ENCODE measurements around the gene STARD9.

The STARD9 gene

GRCh38 chr15:42711746-42712145 lies 136.3 kb downstream of the STARD9 start:
- in situ Hi-C loops (cut with HindIII; ENCODE audit: low sequenced_read_pairs), result no loop called here
- H3K4me3 ChIP-seq (ENCODE audit: low read depth, low read length), result no peak overlapping the region
- DNase-seq (ENCODE audit: low read depth), result no peak
- TF ChIP-seq CTCF (IDR thresholded peaks at IDR 0.05; ENCODE audit: low read depth, low read length, missing control alignments), result no peak

GRCh38 chr15:42712584-42712983 lies 137.2 kb downstream of the STARD9 start:
- DNase-seq (ENCODE audit: low read depth), result no peak
- TF ChIP-seq CTCF (IDR thresholded peaks at IDR 0.05; ENCODE audit: low read depth, low read length, missing control alignments), result no peak
- in situ Hi-C loops (cut with HindIII; ENCODE audit: low sequenced_read_pairs), result no loop called here
- H3K4me3 ChIP-seq (ENCODE audit: low read depth, low read length), result no peak overlapping the region

GRCh38 chr15:42716125-42716524 lies 140.7 kb downstream of the STARD9 start:
- DNase-seq (ENCODE audit: low read depth), result no peak
- in situ Hi-C loops (cut with HindIII; ENCODE audit: low sequenced_read_pairs), result no loop called here
- no peak overlapping the region for H3K4me3 ChIP-seq (ENCODE audit: low read depth, low read length)
- TF ChIP-seq CTCF (IDR thresholded peaks at IDR 0.05; ENCODE audit: low read depth, low read length, missing control alignments), result no peak

- DNase-seq (ENCODE audit: low read depth), result no peak
- in situ Hi-C loops (cut with HindIII; ENCODE audit: low sequenced_read_pairs), result no loop called here
- no peak for TF ChIP-seq CTCF (IDR thresholded peaks at IDR 0.05; ENCODE audit: low read depth, low read length, missing control alignments)
- no peak overlapping the region for H3K4me3 ChIP-seq (ENCODE audit: low read depth, low read length)
These were observed 141.2 kb downstream of the STARD9 start for GRCh38 chr15:42716626-42717025.

GRCh38 chr15:42719043-42719442 lies 143.6 kb downstream of the STARD9 start:
- DNase-seq (ENCODE audit: low read depth), result no peak
- in situ Hi-C loops (cut with HindIII; ENCODE audit: low sequenced_read_pairs), result no loop called here
- H3K4me3 ChIP-seq (ENCODE audit: low read depth, low read length), result no peak overlapping the region

GRCh38 chr15:42720071-42720470 lies 144.7 kb downstream of the STARD9 start:
- no peak overlapping the region for H3K4me3 ChIP-seq (ENCODE audit: low read depth, low read length)
- in situ Hi-C loops (cut with HindIII; ENCODE audit: low sequenced_read_pairs), result no loop called here
- DNase-seq (ENCODE audit: low read depth), result no peak
- no peak for TF ChIP-seq CTCF (IDR thresholded peaks at IDR 0.05; ENCODE audit: low read depth, low read length, missing control alignments)

More at GRCh38 chr15:42719043-42719442, 143.6 kb downstream of the STARD9 start:
- no peak for TF ChIP-seq CTCF (IDR thresholded peaks at IDR 0.05; ENCODE audit: low read depth, low read length, missing control alignments)

- in situ Hi-C loops (cut with HindIII; ENCODE audit: low sequenced_read_pairs), result no loop called here
- no peak for DNase-seq (ENCODE audit: low read depth)
- no peak overlapping the region for H3K4me3 ChIP-seq (ENCODE audit: low read depth, low read length)
- TF ChIP-seq CTCF (IDR thresholded peaks at IDR 0.05; ENCODE audit: low read depth, low read length, missing control alignments), result no peak
These were observed 145.6 kb downstream of the STARD9 start for GRCh38 chr15:42721016-42721415.
